Adrenal gland (tissue), 5 donors: ENCODE measurements around the gene SRC.

Source experiments
- CTCF ChIP-seq, 6 experiments: fragments of 450-650 bp in 4 of 6; fragments of 200-600 bp in 2 of 6; sonication (generic) in 1 of 6; IDR thresholded peaks; 1 replicate in 5 of 6; 2 replicates in 1 of 6; pipeline versions ENCODE4 v1.5.1 to v1.8.0; 2016 to 2021; ENCODE audit warnings: antibody characterized with exemption in 6 of 6, mild to moderate bottlenecking in 2 of 6, moderate library complexity in 1 of 6
- POLR2A ChIP-seq, 2 donors: fragments of 450-650 bp; IDR thresholded peaks; one replicate each; pipeline ENCODE4 v1.6.1; 2017; ENCODE audit warnings: antibody characterized with exemption in 2 of 2, mild to moderate bottlenecking in 2 of 2, moderate library complexity in 1 of 2
- donor health status: DM: no; HTN: no; CAD: no.

GRCh38 chr20:37441023-37441422, 95.1 kb downstream of the SRC start:
- TF ChIP-seq CTCF (IDR thresholded peaks at IDR 0.05) (no peak), POLR2A (IDR thresholded peaks at IDR 0.05) (no peak)
